HAP-1 (cell line): ENCODE measurements around the gene QRFP.

ENCODE experiments used
- DNase-seq, 2 experiments: peaks; one replicate each; pipeline ENCODE4 v3.0.0-alpha.2; 2016 to 2020; ENCODE audit warnings: low spot score in 2 of 2
- H3K27me3 ChIP-seq: fragments of 250-450 bp; sonication (Bioruptor Pico); 2 replicates; pipeline ENCODE4 v1.5.1; 2020; ENCODE audit warnings: low read depth, mild to moderate bottlenecking, moderate library complexity
- H3K36me3 ChIP-seq: fragments of 250-450 bp; sonication (Bioruptor Pico); replicated peaks from 2 replicates; pipeline ENCODE4 v1.5.1; 2020; ENCODE audit warnings: mild to moderate bottlenecking
- H3K4me1 ChIP-seq: fragments of 250-450 bp; sonication (Bioruptor Pico); 2 replicates; pipeline ENCODE4 v1.5.1; 2020; ENCODE audit warnings: mild to moderate bottlenecking
- H3K4me3 ChIP-seq: fragments of 250-450 bp; sonication (Bioruptor Pico); 2 replicates; pipeline ENCODE4 v1.5.1; 2020; ENCODE audit warnings: mild to moderate bottlenecking, moderate library complexity
- H3K9me3 ChIP-seq: fragments of 250-450 bp; sonication (Bioruptor Pico); 2 replicates; pipeline ENCODE4 v1.5.1; 2020; ENCODE audit warnings: mild to moderate bottlenecking, moderate library complexity
- in situ Hi-C: fragments of 300-500 bp; cut with MboI; formaldehyde crosslinking; loops from 3 replicates; pipeline ENCODE4 v1.14.3; 2020; ENCODE audit warnings: low sequenced_read_pairs, inconsistent platforms, mixed read lengths

QRFP gene

DNA sequence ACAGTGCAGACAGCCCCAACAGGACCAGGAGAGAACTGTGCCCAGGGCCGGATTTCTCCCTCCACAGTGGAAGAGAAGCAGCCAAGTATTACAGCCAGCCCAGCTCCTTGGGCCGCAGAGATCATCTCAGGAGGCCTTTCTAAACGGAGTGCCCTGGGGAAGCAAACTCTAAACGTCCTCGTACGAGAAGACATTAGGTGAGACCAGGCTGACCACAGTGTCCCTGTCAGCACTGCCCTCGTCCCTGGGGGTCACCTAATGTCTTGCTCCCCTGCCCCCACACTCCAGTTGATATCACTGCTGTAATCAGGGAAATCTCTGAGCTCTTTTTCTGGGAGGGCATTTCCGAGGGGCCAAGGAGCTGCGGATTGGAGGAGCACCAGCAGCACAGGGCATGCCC, 6.5 kb downstream of the QRFP start:
- H3K36me3 ChIP-seq = no peaks in the 10 kb centered on the region

DNA sequence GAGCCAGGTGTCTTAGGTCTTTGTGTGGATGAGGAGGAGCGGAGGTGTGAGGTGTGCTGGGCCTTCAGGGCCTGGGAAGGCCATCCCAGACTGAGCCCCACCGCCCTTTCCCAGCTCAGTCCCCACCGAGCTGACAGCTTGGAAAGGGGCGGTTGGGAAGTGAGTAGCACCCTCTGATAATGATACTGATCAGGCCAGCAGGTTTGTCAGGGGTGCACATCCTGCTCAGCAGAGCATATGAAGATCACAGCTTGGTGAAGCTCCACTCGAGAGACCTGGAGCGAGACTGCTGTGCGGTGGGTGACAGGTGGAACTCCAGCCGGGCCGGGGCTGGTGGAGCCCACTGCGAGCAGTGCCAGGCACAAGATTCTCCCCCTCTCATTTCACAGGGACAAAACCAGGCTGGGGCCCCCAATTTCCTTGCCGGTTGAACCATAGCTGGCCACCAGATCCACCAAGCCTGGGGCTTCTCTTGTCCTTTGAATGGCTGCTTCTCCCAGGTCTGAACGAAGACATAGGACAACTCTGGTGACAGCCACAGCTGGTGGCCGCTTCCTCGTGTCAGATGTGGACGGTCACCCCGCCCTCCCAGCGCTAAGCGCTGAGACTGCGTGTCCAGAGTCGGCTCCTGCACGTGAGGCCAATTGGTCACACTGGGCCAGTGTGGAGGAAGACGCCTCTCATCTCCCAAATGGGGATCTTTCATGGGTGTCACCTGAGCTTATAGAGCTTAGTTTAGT, 8.3 kb downstream of the QRFP start:
- Histone ChIP-seq H3K4me1 (no peaks in the 10 kb centered on the region), H3K27me3 (peaks cover 17% of the 10 kb centered on the region; the same call in 1 of the 2 replicates), H3K9me3 (no peaks in the 10 kb centered on the region), H3K4me3 (no peak overlapping the region), H3K36me3 (no peaks in the 10 kb centered on the region)
- in situ Hi-C loops = no loop called here
- no peak for DNase-seq

More for the DNA sequence above, 6.5 kb downstream of the QRFP start:
- no peaks in the 10 kb centered on the region for H3K9me3 ChIP-seq
- H3K4me1 ChIP-seq = no peaks in the 10 kb centered on the region
- in situ Hi-C loops = no loop called here
- DNase-seq = no peak
- no peak overlapping the region for H3K4me3 ChIP-seq
- H3K27me3 ChIP-seq = peaks cover 17% of the 10 kb centered on the region; the same call in 1 of the 2 replicates

GRCh38 chr9:130887494-130888144, 9.0 kb downstream of the QRFP start:
- Histone ChIP-seq H3K4me3 (no peak overlapping the region), H3K9me3 (no peaks in the 10 kb centered on the region), H3K36me3 (no peaks in the 10 kb centered on the region), H3K4me1 (no peaks in the 10 kb centered on the region), H3K27me3 (peaks cover 12% of the 10 kb centered on the region; the same call in 1 of the 2 replicates)
- in situ Hi-C loops = no loop called here
- no peak for DNase-seq

DNA sequence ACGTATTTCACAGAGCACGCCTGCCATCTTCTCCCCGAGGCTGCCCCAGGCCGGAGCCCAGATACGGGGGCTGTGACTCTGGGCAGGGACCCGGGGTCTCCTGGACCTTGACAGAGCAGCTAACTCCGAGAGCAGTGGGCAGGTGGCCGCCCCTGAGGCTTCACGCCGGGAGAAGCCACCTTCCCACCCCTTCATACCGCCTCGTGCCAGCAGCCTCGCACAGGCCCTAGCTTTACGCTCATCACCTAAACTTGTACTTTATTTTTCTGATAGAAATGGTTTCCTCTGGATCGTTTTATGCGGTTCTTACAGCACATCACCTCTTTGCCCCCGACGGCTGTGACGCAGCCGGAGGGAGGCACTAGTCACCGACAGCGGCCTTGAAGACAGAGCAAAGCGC, 9.6 kb downstream of the QRFP start:
- Histone ChIP-seq H3K4me1 (no peaks in the 10 kb centered on the region), H3K27me3 (peaks cover 7% of the 10 kb centered on the region; the same call in 1 of the 2 replicates), H3K9me3 (no peaks in the 10 kb centered on the region), H3K36me3 (no peaks in the 10 kb centered on the region), H3K4me3 (no peak overlapping the region)
- in situ Hi-C loops = no loop called here
- no peak for DNase-seq

DNA sequence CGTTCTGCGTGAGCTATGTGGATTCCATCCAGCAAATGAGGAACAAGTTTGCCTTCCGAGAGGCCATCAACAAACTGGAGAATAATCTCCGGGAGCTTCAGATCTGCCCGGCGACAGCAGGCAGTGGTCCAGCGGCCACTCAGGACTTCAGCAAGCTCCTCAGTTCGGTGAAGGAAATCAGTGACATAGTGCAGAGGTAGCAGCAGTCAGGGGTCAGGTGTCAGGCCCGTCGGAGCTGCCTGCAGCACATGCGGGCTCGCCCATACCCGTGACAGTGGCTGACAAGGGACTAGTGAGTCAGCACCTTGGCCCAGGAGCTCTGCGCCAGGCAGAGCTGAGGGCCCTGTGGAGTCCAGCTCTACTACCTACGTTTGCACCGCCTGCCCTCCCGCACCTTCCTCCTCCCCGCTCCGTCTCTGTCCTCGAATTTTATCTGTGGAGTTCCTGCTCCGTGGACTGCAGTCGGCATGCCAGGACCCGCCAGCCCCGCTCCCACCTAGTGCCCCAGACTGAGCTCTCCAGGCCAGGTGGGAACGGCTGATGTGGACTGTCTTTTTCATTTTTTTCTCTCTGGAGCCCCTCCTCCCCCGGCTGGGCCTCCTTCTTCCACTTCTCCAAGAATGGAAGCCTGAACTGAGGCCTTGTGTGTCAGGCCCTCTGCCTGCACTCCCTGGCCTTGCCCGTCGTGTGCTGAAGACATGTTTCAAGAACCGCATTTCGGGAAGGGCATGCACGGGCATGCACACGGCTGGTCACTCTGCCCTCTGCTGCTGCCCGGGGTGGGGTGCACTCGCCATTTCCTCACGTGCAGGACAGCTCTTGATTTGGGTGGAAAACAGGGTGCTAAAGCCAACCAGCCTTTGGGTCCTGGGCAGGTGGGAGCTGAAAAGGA, 10.9 kb downstream of the QRFP start:
- no peaks in the 10 kb centered on the region for H3K36me3 ChIP-seq
- no peak for DNase-seq
- no peaks in the 10 kb centered on the region for H3K27me3 ChIP-seq
- no peaks in the 10 kb centered on the region for H3K4me1 ChIP-seq
- in situ Hi-C loops = no loop called here
- H3K4me3 ChIP-seq = no peak overlapping the region
- no peaks in the 10 kb centered on the region for H3K9me3 ChIP-seq

DNA sequence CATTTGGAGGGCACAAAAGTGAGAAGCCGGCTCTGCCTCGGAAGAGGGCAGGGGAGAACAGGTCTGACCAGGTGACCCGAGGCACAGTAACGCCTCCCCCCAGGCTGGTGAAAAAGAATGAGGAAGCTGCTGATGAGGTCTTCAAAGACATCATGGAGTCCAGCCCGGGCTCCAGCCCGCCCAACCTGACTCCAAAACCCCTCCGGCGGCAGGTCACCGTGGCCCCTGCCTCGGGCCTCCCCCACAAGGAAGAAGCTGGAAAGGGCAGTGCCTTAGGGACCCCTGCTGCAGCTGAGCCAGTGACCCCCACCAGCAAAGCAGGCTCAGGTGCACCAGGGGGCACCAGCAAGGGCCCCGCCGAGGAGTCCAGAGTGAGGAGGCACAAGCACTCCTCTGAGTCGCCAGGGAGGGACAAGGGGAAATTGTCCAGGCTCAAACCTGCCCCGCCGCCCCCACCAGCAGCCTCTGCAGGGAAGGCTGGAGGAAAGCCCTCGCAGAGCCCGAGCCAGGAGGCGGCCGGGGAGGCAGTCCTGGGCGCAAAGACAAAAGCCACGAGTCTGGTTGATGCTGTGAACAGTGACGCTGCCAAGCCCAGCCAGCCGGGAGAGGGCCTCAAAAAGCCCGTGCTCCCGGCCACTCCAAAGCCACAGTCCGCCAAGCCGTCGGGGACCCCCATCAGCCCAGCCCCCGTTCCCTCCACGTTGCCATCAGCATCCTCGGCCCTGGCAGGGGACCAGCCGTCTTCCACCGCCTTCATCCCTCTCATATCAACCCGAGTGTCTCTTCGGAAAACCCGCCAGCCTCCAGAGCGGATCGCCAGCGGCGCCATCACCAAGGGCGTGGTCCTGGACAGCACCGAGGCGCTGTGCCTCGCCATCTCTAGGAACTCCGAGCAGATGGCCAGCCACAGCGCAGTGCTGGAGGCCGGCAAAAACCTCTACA, 11.8 kb downstream of the QRFP start:
- Histone ChIP-seq H3K4me3 (no peak overlapping the region), H3K9me3 (no peaks in the 10 kb centered on the region), H3K36me3 (no peaks in the 10 kb centered on the region), H3K27me3 (no peaks in the 10 kb centered on the region), H3K4me1 (no peaks in the 10 kb centered on the region)
- no peak for DNase-seq
- in situ Hi-C loops = no loop called here

DNA sequence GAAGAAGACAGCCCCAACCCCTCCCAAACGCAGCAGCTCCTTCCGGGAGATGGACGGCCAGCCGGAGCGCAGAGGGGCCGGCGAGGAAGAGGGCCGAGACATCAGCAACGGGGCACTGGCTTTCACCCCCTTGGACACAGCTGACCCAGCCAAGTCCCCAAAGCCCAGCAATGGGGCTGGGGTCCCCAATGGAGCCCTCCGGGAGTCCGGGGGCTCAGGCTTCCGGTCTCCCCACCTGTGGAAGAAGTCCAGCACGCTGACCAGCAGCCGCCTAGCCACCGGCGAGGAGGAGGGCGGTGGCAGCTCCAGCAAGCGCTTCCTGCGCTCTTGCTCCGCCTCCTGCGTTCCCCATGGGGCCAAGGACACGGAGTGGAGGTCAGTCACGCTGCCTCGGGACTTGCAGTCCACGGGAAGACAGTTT, 12.5 kb downstream of the QRFP start:
- DNase-seq = no peak
- H3K4me1 ChIP-seq = no peaks in the 10 kb centered on the region
- no peak overlapping the region for H3K4me3 ChIP-seq
- in situ Hi-C loops = no loop called here
- H3K9me3 ChIP-seq = no peaks in the 10 kb centered on the region
- no peaks in the 10 kb centered on the region for H3K27me3 ChIP-seq
- H3K36me3 ChIP-seq = no peaks in the 10 kb centered on the region

- H3K4me3 ChIP-seq = no peak overlapping the region
- in situ Hi-C loops = no loop called here
- no peaks in the 10 kb centered on the region for H3K27me3 ChIP-seq
- H3K4me1 ChIP-seq = no peaks in the 10 kb centered on the region
- no peaks in the 10 kb centered on the region for H3K9me3 ChIP-seq
- no peaks in the 10 kb centered on the region for H3K36me3 ChIP-seq
- DNase-seq = no peak
Measured at GRCh38 chr9:130883479-130883878, 13.1 kb downstream of the QRFP start.

DNA sequence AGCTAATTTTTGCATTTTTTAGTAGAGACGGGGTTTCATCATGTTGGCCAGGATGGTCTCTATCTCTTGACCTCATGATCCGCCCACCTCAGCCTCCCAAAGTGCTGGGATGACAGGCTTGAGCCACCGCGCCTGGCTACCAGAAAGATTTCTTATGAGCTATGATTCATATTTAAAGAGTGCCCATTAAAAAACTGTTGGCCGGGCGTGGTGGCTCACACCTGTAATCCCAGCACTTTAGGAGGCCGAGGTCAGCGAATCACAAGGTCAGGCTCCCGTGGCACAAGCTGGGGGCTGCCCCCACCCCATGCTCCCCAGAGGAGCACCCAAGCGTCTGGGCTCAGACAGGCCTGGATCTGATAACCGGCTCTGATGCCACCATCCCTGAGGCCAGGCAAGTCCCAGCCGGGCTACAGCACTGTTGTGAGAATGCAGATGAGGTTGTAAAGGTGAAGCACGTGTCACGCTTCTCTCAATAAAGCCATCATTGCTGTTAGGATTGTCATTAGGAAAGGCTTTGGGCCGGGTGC, 13.9 kb downstream of the QRFP start:
- in situ Hi-C loops = no loop called here
- Histone ChIP-seq H3K4me1 (no peaks in the 10 kb centered on the region), H3K9me3 (no peaks in the 10 kb centered on the region)

GRCh38 chr9:130881516-130881915, 15.1 kb downstream of the QRFP start:
- Histone ChIP-seq H3K4me3 (no peak overlapping the region), H3K9me3 (no peaks in the 10 kb centered on the region), H3K4me1 (no peaks in the 10 kb centered on the region), H3K36me3 (no peaks in the 10 kb centered on the region), H3K27me3 (no peaks in the 10 kb centered on the region)
- in situ Hi-C loops = no loop called here
- DNase-seq = no peak

More for the DNA sequence above, 13.9 kb downstream of the QRFP start:
- DNase-seq = no peak
- H3K36me3 ChIP-seq = no peaks in the 10 kb centered on the region
- H3K4me3 ChIP-seq = no peak overlapping the region
- H3K27me3 ChIP-seq = no peaks in the 10 kb centered on the region

DNA sequence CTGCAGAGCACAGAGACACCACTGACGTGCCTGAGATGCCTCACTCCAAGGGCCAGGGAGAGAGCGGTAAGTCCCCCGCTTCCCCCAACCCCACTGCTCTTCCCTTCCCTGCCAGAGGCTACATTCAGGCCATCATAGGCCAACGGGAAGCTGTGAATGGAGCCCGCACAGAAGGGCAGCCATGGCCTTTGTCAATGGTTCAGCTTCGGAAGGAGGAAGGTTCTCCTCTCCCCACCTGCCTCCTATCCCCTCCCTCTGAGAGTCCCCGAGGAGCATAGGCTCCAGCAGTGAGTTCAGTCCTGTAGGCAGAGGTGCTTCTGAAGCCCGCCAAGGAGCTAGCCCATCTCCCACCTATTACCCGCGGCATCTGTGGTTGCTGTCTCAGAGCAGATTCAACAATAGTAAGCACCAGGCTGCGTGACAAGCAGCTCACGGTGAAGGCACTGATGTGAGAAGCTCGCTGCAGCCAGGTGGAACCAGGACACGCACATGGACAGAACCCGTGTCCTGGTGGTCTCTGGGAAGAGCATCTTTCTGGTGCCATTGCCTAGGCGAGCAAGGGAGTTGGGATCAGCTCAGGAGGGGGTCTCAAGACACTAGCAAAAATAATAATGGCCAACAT, 15.9 kb downstream of the QRFP start:
- Histone ChIP-seq H3K36me3 (no peaks in the 10 kb centered on the region), H3K9me3 (no peaks in the 10 kb centered on the region)

GRCh38 chr9:130879863-130880411, 16.7 kb downstream of the QRFP start:
- H3K4me1 ChIP-seq = no peaks in the 10 kb centered on the region
- H3K4me3 ChIP-seq = no peak overlapping the region
- no peaks in the 10 kb centered on the region for H3K27me3 ChIP-seq
- H3K9me3 ChIP-seq = no peaks in the 10 kb centered on the region
- DNase-seq = no peak
- no peaks in the 10 kb centered on the region for H3K36me3 ChIP-seq
- in situ Hi-C loops = no loop called here

More for the DNA sequence above, 15.9 kb downstream of the QRFP start:
- no peaks in the 10 kb centered on the region for H3K4me1 ChIP-seq
- in situ Hi-C loops = no loop called here
- no peak for DNase-seq
- H3K4me3 ChIP-seq = no peak overlapping the region
- H3K27me3 ChIP-seq = no peaks in the 10 kb centered on the region
